22Rv1 (cell line): ENCODE measurements around the gene UTS2R.

Experiments
- ZFX ChIP-seq: fragments of 450-650 bp; IDR thresholded peaks from 2 replicates; pipeline ENCODE4 v1.6.1; 2017; ENCODE audit warnings: antibody characterized with exemption, borderline replicate concordance
- TF ChIP-seq, protein P1 (sequence below): fragments of 450-650 bp; IDR thresholded peaks from 2 replicates; pipeline ENCODE4 v1.5.1; 2017; ENCODE audit warnings: mild to moderate bottlenecking

DNA sequence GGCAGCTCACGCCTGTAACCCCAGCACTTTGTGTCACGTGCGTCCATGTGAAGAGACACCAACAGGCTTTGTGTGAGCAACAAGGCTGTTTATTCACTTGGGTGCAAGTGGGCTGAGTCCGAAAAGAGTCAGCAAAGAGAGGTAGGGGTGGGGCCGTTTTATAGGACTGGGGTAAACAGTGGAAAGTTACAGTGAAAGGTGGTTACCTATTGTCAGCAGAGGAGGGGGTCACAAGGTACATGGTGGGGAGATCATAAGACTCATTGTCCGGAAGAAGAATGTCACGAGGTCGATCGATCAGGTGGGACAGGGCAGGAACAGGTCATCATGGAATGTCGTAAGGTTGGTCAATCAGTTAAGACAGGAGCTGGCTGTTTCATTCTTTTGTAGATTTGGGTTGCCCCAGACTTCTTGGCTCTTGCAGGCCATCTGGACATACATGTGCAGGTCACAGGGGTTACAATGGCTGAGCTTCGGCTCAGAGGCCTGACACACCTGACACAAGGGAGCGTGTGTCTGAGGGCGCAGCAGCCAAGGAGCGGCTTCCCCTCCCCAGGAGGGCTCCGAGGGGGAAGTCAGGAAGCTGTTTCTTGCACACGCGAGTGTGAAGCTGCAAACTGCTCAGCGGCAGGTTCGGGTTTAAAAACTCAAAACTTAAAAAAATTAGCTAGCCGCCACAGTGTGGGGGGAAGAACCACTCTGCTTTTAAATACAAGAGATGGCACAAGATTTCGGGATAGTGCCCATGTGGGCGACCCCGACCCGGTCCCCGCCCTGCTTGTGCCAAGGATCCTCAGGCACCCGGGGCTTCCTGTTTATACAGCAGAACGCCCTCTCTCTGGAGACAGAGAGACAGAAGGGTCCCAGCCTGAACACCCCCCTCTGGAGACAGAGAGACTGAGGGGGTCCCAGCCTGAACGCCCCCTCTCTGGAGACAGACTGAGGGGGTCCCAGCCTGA, 24.9 kb upstream of the UTS2R start:
- TF ChIP-seq, protein P1, sequence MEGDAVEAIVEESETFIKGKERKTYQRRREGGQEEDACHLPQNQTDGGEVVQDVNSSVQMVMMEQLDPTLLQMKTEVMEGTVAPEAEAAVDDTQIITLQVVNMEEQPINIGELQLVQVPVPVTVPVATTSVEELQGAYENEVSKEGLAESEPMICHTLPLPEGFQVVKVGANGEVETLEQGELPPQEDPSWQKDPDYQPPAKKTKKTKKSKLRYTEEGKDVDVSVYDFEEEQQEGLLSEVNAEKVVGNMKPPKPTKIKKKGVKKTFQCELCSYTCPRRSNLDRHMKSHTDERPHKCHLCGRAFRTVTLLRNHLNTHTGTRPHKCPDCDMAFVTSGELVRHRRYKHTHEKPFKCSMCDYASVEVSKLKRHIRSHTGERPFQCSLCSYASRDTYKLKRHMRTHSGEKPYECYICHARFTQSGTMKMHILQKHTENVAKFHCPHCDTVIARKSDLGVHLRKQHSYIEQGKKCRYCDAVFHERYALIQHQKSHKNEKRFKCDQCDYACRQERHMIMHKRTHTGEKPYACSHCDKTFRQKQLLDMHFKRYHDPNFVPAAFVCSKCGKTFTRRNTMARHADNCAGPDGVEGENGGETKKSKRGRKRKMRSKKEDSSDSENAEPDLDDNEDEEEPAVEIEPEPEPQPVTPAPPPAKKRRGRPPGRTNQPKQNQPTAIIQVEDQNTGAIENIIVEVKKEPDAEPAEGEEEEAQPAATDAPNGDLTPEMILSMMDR = no peak
- no peak for TF ChIP-seq ZFX
